ENCODE measurements around the gene ITGB1.

DNA sequence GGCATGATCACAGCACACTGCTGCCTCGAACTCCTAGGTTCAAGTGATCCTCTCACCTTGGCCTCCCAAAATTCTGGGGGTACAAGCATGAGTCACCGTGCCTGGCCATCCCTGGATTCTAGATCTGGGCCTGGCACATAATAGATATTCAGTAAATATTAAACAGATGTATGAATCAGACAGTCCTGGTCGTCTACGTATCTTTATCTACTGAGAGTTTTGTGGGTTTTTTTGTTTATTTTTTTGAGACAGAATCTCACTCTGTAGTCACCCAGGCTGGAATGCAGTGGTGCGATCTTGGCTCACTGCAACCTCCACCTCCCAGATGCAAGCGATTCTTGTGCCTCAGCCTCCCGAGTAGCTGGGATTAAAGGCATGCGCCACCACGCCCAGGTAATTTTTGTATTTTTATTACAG, 24.3 kb upstream of the ITGB1 start:
- TF ChIP-seq CREB1 (IDR thresholded peaks at IDR 0.05; ENCODE audit: low read depth), result no peak
- TF ChIP-seq, protein P1, sequence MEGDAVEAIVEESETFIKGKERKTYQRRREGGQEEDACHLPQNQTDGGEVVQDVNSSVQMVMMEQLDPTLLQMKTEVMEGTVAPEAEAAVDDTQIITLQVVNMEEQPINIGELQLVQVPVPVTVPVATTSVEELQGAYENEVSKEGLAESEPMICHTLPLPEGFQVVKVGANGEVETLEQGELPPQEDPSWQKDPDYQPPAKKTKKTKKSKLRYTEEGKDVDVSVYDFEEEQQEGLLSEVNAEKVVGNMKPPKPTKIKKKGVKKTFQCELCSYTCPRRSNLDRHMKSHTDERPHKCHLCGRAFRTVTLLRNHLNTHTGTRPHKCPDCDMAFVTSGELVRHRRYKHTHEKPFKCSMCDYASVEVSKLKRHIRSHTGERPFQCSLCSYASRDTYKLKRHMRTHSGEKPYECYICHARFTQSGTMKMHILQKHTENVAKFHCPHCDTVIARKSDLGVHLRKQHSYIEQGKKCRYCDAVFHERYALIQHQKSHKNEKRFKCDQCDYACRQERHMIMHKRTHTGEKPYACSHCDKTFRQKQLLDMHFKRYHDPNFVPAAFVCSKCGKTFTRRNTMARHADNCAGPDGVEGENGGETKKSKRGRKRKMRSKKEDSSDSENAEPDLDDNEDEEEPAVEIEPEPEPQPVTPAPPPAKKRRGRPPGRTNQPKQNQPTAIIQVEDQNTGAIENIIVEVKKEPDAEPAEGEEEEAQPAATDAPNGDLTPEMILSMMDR (IDR thresholded peaks at IDR 0.05 in 2 of 3, conservative IDR thresholded peaks at IDR 0.05 in 1 of 3; ENCODE audit: control insufficient read depth in 2 of 3, extremely low read depth in 1 of 3, insufficient read depth in 1 of 3, low read depth in 3 of 3, low read length in 3 of 3), result no peak
- TF ChIP-seq POLR2A (IDR thresholded peaks at IDR 0.05; ENCODE audit: low read depth, low read length), result no peak
- no peak for TF ChIP-seq RAD21 (IDR thresholded peaks at IDR 0.05; ENCODE audit: insufficient read depth, low read depth, low read length)
